ENCODE data around the gene ENTPD6. TPM values are rescaled to one million over a fixed set of nuclear protein-coding genes. Genes with fewer than 3 reads are reported as not detected.
"Not testable (repeated sequence)": the region's sequence is repeated elsewhere in the genome, so short reads cannot be mapped to it uniquely, and the experiment has no call there.

The ENTPD6 gene
- total RNA-seq, 1 donor from 2014 or later: 106 TPM

DNA sequence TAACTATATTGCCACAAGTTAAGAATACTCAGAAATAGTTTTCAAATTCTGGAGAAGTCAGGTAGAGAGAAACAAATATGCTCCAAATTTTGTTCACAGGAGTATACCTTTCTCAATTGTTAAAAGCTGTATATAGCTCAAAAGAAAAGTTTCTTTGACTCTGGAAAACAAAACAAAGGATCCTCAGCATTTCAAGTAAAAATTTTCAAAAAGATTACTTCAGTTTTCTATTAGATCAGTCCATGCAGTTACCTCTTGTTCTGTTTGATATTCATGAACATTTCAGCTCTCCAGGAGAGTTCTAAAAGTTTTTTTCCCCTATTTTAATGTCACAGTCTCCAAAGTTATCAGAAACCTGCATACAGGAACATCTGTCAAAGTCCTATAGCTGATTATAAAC, 30.4 kb upstream of the ENTPD6 start:
- intact Hi-C loops (cut with micrococcal nuclease): loop anchor here (10.0 kb wide), 1 partner anchor 80 kb away; the partner anchor contains the start of gene VSX1
- Histone ChIP-seq H3K4me1 (no peaks in the 10 kb centered on the region), H3K4me3 (no peak overlapping the region), H3K27ac (replicated peaks) (no peak overlapping the region), H3K27me3 (ENCODE audit: low read depth) (peaks cover 39% of the 10 kb centered on the region), H3K9me3 (replicated peaks) (peaks cover 5% of the 10 kb centered on the region), H3K36me3 (no peaks in the 10 kb centered on the region)
- no peak for DNase-seq
- TF ChIP-seq, protein P1, sequence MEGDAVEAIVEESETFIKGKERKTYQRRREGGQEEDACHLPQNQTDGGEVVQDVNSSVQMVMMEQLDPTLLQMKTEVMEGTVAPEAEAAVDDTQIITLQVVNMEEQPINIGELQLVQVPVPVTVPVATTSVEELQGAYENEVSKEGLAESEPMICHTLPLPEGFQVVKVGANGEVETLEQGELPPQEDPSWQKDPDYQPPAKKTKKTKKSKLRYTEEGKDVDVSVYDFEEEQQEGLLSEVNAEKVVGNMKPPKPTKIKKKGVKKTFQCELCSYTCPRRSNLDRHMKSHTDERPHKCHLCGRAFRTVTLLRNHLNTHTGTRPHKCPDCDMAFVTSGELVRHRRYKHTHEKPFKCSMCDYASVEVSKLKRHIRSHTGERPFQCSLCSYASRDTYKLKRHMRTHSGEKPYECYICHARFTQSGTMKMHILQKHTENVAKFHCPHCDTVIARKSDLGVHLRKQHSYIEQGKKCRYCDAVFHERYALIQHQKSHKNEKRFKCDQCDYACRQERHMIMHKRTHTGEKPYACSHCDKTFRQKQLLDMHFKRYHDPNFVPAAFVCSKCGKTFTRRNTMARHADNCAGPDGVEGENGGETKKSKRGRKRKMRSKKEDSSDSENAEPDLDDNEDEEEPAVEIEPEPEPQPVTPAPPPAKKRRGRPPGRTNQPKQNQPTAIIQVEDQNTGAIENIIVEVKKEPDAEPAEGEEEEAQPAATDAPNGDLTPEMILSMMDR (IDR thresholded peaks at IDR 0.05; ENCODE audit: borderline replicate concordance): no peak

DNA sequence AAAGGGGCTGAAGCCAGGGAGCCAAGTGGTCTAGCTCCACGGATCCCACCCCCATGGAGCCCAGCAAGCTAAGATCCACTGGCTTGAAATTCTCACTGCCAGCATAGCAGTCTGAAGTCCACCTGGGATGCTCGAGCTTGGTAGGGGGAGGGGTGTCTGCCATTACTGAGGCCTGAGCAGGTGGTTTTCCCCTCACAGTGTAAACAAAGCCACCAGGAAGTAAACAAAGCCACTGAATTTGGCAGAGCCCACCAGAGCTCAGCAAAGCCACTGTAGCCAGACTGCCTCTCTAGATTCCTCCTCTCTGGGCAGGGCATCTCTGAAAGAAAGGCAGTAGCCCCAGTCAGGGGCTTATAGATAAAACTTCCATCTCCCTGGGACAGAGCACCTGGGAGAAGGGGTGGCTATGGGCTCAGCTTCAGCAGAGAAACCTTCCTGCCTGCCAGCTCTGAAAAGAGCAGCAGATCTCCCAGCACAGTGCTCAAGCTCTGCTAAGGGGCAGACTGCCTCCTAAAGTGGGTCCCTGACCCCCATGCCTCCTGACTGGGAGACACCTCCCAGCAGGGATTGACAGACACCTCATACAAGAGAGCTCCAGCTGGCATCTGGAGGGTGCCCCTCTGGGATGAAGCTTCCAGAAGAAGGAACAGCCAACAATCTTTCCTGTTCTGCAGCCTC, 29.3 kb upstream of the ENTPD6 start:
- not testable (repeated sequence) for DNase-seq; H3K36me3 ChIP-seq; H3K4me1 ChIP-seq; H3K4me3 ChIP-seq; H3K9me3 ChIP-seq (replicated peaks); H3K27ac ChIP-seq (replicated peaks)
- H3K27me3 ChIP-seq (ENCODE audit: low read depth): peaks cover 39% of the 10 kb centered on the region
- intact Hi-C loops (cut with micrococcal nuclease): loop anchor here (10.0 kb wide), 1 partner anchor 81 kb away; the partner anchor contains the start of gene VSX1

DNA sequence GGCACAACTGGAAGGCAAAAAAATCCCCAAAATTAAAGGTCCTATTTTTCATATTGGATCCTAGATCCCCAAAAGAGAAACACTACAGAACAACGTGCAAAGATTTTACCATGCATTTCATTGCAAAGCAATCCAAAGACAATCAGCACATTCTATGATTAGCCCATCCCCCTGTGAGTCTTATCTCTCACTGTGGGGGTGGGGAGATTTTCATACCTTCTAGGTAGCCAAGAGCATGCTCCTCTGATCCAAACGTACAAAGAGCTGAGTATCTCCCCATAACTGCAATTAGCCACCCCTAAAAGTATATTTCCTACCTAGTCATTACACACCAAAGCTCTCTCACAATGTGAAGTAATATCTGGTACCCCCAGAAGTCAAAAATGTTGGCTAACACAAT, 22.2 kb upstream of the ENTPD6 start:
- H3K27ac ChIP-seq (replicated peaks): no peak overlapping the region
- TF ChIP-seq, protein P1 (IDR thresholded peaks at IDR 0.05; ENCODE audit: borderline replicate concordance): no peak
- no peaks in the 10 kb centered on the region for H3K4me1 ChIP-seq
- H3K9me3 ChIP-seq (replicated peaks): no peaks in the 10 kb centered on the region
- H3K4me3 ChIP-seq: no peak overlapping the region
- no peak for DNase-seq
- no peaks in the 10 kb centered on the region for H3K27me3 ChIP-seq (ENCODE audit: low read depth)
- intact Hi-C loops (cut with micrococcal nuclease): loop anchor here (10.0 kb wide), 1 partner anchor 179 kb away; the partner anchor contains the start of gene APMAP
- H3K36me3 ChIP-seq: no peaks in the 10 kb centered on the region

DNA sequence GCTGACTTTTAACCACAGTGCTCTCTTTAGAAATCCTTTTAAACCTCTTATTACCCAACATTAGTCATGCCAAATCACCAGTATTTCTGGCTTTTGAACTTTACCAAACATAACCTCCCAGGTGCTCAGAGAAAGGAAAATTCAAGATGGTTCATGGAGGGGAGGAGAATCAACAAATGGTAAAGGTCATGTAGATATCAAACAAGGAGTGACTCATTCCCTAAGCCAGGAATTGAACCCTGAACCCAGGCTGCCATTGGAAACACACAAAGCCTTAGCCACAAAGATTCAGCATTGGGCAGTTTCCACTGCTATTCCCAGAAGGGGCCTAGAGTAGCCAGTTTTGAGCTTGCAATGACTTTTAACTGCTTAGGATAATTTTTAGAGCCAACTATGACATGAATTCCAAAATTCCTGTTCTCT, 21.6 kb upstream of the ENTPD6 start:
- Histone ChIP-seq H3K4me3 (no peak overlapping the region), H3K4me1 (peaks cover 4% of the 10 kb centered on the region), H3K27ac (replicated peaks) (no peak overlapping the region), H3K27me3 (ENCODE audit: low read depth) (no peaks in the 10 kb centered on the region), H3K36me3 (no peaks in the 10 kb centered on the region), H3K9me3 (replicated peaks) (no peaks in the 10 kb centered on the region)
- intact Hi-C loops (cut with micrococcal nuclease): loop anchor here (10.0 kb wide), 1 partner anchor 179 kb away; the partner anchor contains the start of gene APMAP
- no peak for DNase-seq
- TF ChIP-seq, protein P1 (IDR thresholded peaks at IDR 0.05; ENCODE audit: borderline replicate concordance): no peak

DNA sequence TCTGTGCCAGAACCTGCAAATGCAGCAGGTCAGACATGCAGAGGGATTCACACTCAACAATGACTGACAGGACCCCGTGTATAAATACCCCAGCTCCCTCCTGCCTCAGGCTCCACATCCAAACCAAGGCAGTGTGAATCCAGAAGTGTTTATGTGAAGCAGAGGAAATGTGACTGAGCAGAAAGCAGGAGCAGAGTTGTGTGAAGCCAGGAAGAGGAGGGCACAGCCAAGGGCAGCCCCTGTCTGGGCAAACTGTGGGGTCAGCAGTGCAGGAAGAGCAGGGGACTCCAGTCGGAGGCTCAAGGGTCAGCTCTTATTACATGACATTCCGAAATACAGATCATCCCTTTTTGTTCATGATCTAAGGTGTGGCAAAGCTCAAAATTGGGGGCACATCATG, 19.3 kb upstream of the ENTPD6 start:
- intact Hi-C loops (cut with micrococcal nuclease): loop anchor here (10.0 kb wide), 1 partner anchor 181 kb away; the partner anchor contains the start of gene APMAP
- no peak for DNase-seq
- TF ChIP-seq, protein P1 (IDR thresholded peaks at IDR 0.05; ENCODE audit: borderline replicate concordance): no peak
- Histone ChIP-seq H3K9me3 (replicated peaks) (peaks cover 4% of the 10 kb centered on the region), H3K36me3 (no peaks in the 10 kb centered on the region), H3K4me1 (peaks cover 6% of the 10 kb centered on the region), H3K27me3 (ENCODE audit: low read depth) (no peaks in the 10 kb centered on the region), H3K27ac (replicated peaks) (no peak overlapping the region), H3K4me3 (no peak overlapping the region)

DNA sequence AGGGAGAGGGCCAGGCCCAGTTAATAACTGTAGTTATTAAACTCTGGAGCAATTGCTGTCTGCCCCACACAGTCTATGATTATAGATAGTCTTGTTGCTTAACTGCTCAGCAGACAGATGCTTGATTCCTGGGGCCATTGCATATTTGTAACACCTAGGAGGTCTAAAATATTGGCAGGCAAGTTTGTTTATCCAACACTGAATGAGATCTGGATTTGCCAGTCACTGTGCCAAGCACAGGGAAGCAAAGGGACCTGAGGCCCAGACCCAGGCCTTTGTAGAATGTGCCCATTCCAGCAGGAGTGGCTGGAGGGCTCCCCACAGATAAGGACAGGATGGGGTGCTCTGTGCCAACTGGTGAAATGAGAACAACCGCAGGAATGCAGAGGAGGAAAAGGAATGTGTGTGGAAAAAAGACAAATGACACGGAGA, 17.6 kb upstream of the ENTPD6 start:
- Histone ChIP-seq H3K27ac (replicated peaks) (no peak overlapping the region), H3K9me3 (replicated peaks) (peaks cover 18% of the 10 kb centered on the region), H3K4me1 (peaks cover 6% of the 10 kb centered on the region), H3K36me3 (no peaks in the 10 kb centered on the region), H3K27me3 (ENCODE audit: low read depth) (no peaks in the 10 kb centered on the region), H3K4me3 (no peak overlapping the region)
- no peak for DNase-seq
- intact Hi-C loops (cut with micrococcal nuclease): loop anchor here (10.0 kb wide), 1 partner anchor 183 kb away; the partner anchor contains the start of gene APMAP
- TF ChIP-seq, protein P1 (IDR thresholded peaks at IDR 0.05; ENCODE audit: borderline replicate concordance): no peak
